Endodermal cell (in vitro differentiated cells): ENCODE measurements around the gene RHOV. TPM values are rescaled to one million over a fixed set of nuclear protein-coding genes. Genes with fewer than 3 reads are reported as not detected.

Experiments used
- DNase-seq: peaks from one replicate; pipeline ENCODE4 v3.0.0-alpha.2; 2017
- H3K27ac ChIP-seq: 2 replicates; pipeline ENCODE4 v1.5.1; 2013; ENCODE audit warnings: mild to moderate bottlenecking, low read depth, low read length, moderate library complexity
- H3K27me3 ChIP-seq: 2 replicates; pipeline ENCODE4 v1.6.1; 2013; ENCODE audit warnings: mild to moderate bottlenecking, low read length, moderate library complexity; ENCODE audit not compliant: insufficient read depth, control insufficient read depth, poor library complexity, severe bottlenecking
- H3K36me3 ChIP-seq: 2 replicates; pipeline ENCODE4 v1.7.0; 2013; ENCODE audit warnings: mild to moderate bottlenecking, low read length, moderate library complexity; ENCODE audit not compliant: control insufficient read depth, insufficient read depth
- H3K4me1 ChIP-seq: one replicate; pipeline ENCODE4 v1.7.0; 2013; ENCODE audit warnings: low read length; ENCODE audit not compliant: control insufficient read depth, insufficient read depth
- H3K4me3 ChIP-seq: 2 replicates; pipeline ENCODE4 v1.5.1; 2013; ENCODE audit warnings: mild to moderate bottlenecking, low read length, moderate library complexity
- H3K9ac ChIP-seq: 2 replicates; pipeline ENCODE4 v1.6.1; 2013; ENCODE audit warnings: mild to moderate bottlenecking, low read length, moderate library complexity; ENCODE audit not compliant: poor library complexity, severe bottlenecking; ENCODE audit errors: extremely low read depth
- H3K9me3 ChIP-seq: 2 replicates; pipeline ENCODE4 v1.6.1; 2013; ENCODE audit warnings: mild to moderate bottlenecking, low read length, moderate library complexity; ENCODE audit not compliant: control insufficient read depth
- H3K27ac Mint-ChIP-seq: 2 replicates; pipeline ENCODE4 v1.8.0; 2020; ENCODE audit warnings: mixed read lengths
- H3K27me3 Mint-ChIP-seq: 2 replicates; pipeline ENCODE4 v1.8.0; 2021; ENCODE audit warnings: mild to moderate bottlenecking, mixed read lengths; ENCODE audit not compliant: insufficient read depth
- H3K36me3 Mint-ChIP-seq: 2 replicates; pipeline ENCODE4 v1.8.0; 2020; ENCODE audit warnings: low read depth, mixed read lengths
- H3K4me1 Mint-ChIP-seq: 2 replicates; pipeline ENCODE4 v1.8.0; 2020; ENCODE audit warnings: mixed read lengths
- H3K4me3 Mint-ChIP-seq: 2 replicates; pipeline ENCODE4 v1.8.0; 2020; ENCODE audit warnings: mild to moderate bottlenecking, moderate library complexity, mixed read lengths
- H3K9me3 Mint-ChIP-seq: 2 replicates; pipeline ENCODE4 v1.8.0; 2020; ENCODE audit warnings: mild to moderate bottlenecking, mixed read lengths
- WGBS, 2 experiments: methylation state at CpG; one replicate each; pipeline versions ENCODE4 v1.1.5 to v1.1.7; 2013; ENCODE audit warnings: missing lambda C conversion rate in 2 of 2, mixed read lengths in 1 of 2; ENCODE audit not compliant: insufficient coverage in 1 of 2, insufficient read length in 1 of 2; 5-methylcytosine and 5-hydroxymethylcytosine counted together
- total RNA-seq, 2 donors: library from RNA; stranded (reverse); fragmentation: NEBNext Ultra II Directional in 1 of 2; extraction: Animal tissue kit (Norgen Biotek cat#: 25700) in 1 of 2; gene quantifications; 2 replicates in 1 of 2; 3 replicates in 1 of 2; pipeline ENCODE4 v1.2.1, GENCODE V29; 2021
- TF ChIP-seq, protein P1 (sequence below): fragments of 200-600 bp; sonication (generic); conservative IDR thresholded peaks from 2 replicates; pipeline ENCODE4 v1.5.0; 2021; ENCODE audit warnings: antibody characterized with exemption, mild to moderate bottlenecking

RHOV gene
- total RNA-seq, 2 donors from 2014 or later = 1.8 to 2.8 TPM

DNA sequence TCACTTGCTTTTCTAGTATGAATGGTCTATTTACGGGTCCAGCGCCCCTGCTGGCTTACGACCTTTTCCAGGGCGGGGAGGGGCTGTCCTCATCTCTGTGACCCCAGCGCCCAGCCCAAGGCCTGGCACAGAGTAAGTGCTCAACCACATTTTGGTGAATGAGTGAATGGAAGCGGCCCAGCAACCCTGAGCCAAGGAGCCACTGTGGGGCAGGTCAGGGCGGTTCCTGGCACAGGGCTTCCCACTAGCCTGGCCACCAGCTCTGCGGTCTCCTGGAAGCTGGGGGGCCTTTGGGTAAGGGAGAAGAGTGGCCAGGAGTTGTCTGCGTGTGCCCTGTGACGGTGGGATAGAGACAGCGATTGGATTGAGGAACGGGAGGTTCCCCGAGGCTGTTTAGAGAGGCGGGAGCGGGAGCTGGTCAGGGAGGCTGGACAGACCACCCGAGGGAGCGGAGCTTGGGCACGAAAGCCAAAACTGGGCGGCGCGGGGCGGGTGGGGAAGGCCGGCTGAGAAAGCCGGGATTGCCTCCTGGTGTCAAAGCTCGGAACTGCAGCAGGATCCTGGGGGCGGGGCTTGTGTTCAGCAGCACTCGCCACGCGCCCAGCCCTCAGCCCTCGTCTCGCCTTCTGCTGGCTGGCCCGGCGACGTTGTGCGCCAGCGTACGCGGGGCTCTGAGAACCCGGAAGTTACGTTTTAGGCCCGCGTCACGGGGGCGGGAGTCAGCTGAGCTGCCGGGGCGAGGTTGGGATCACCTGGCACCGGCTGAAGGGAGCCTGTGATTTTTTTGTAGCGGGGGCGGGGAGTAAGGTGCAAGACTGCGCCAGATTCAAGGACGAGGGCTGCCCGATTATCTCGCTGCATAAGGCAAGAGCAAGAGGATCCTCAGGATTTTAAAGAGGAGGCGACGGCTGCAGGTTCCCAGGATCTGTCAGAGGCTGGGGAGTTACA lies 20.0 kb upstream of the RHOV start, which contains the start of gene VPS18:
Gene VPS18 (plus strand): TSS at position 718 of the 948 bp plus-strand sequence. CDS start 319 bp downstream, outside the sequence.
- Histone ChIP-seq H3K9ac (peak within 1 kb of the TSS; percentile 95), H3K9me3 (no peaks in the 10 kb centered on the region), H3K4me1 (peaks cover 3% of the 10 kb centered on the region), H3K4me3 (peak within 1 kb of the TSS; percentile 97), H3K36me3 (peaks cover 32% of the 10 kb centered on the region), H3K27me3 (peaks cover 16% of the 10 kb centered on the region), H3K27ac (peak within 1 kb of the TSS; percentile 85)
- TF ChIP-seq, protein P1, sequence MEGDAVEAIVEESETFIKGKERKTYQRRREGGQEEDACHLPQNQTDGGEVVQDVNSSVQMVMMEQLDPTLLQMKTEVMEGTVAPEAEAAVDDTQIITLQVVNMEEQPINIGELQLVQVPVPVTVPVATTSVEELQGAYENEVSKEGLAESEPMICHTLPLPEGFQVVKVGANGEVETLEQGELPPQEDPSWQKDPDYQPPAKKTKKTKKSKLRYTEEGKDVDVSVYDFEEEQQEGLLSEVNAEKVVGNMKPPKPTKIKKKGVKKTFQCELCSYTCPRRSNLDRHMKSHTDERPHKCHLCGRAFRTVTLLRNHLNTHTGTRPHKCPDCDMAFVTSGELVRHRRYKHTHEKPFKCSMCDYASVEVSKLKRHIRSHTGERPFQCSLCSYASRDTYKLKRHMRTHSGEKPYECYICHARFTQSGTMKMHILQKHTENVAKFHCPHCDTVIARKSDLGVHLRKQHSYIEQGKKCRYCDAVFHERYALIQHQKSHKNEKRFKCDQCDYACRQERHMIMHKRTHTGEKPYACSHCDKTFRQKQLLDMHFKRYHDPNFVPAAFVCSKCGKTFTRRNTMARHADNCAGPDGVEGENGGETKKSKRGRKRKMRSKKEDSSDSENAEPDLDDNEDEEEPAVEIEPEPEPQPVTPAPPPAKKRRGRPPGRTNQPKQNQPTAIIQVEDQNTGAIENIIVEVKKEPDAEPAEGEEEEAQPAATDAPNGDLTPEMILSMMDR = peak; percentile 88
- Mint-ChIP-seq H3K27me3 (peaks cover 19% of the 10 kb centered on the region), H3K4me1 (peaks cover 4% of the 10 kb centered on the region), H3K4me3 (peak within 1 kb of the TSS; percentile 96), H3K36me3 (peaks cover 34% of the 10 kb centered on the region), H3K27ac (peak within 1 kb of the TSS; percentile 99), H3K9me3 (peaks cover 3% of the 10 kb centered on the region)
- WGBS, 2 experiments = 5 to 10% methylated on average over 46 to 55 of the region's 55 CpGs
- peak; percentile 100 for DNase-seq

DNA sequence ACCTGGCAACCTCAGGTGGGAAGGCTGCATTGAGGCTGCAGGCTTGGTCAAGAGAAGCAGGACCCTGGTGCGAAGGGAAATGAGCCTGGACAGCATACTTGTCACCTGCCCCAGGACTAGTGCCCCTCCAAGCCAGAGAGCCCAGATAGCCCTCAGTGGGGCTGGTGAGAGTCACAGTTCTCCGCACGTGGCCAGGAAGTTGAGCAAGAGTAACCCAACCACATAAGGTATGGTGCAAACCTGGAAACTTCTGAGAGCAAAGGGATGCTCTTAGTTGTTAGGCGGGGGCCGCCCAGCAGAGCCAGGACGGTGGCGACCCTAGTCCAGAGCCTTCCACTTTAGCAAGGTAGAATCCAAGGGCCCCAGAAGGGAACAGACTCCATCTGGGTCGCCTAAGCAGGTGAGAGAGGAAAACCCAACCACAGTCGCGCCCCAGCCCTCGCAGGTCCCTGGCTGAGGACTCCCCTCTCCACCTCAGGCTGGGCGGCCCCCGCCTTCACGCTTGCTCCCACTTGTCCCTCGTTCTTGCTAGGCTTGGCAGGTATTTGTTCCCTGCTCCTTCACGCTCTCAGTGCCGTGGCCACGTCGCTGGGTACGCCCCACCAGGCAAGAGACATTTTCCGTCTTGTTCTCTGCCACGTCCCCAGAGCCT lies 19.1 kb upstream of the RHOV start:
- Mint-ChIP-seq H3K36me3 (peaks cover 27% of the 10 kb centered on the region), H3K9me3 (peaks cover 3% of the 10 kb centered on the region), H3K27ac (no peak overlapping the region), H3K27me3 (peaks cover 19% of the 10 kb centered on the region), H3K4me1 (peaks cover 4% of the 10 kb centered on the region), H3K4me3 (peak overlapping the region; percentile 96)
- H3K4me3 ChIP-seq = no peak overlapping the region
- no peaks in the 10 kb centered on the region for H3K9me3 ChIP-seq
- H3K4me1 ChIP-seq = peaks cover 3% of the 10 kb centered on the region
- TF ChIP-seq, protein P1 = no peak
- H3K27ac ChIP-seq = no peak overlapping the region
- WGBS, 2 experiments = 90 to 98% methylated on average over 10 to 22 of the region's 22 CpGs
- DNase-seq = peak; percentile 57
- no peak overlapping the region for H3K9ac ChIP-seq
- H3K27me3 ChIP-seq = peaks cover 16% of the 10 kb centered on the region
- peaks cover 23% of the 10 kb centered on the region for H3K36me3 ChIP-seq

DNA sequence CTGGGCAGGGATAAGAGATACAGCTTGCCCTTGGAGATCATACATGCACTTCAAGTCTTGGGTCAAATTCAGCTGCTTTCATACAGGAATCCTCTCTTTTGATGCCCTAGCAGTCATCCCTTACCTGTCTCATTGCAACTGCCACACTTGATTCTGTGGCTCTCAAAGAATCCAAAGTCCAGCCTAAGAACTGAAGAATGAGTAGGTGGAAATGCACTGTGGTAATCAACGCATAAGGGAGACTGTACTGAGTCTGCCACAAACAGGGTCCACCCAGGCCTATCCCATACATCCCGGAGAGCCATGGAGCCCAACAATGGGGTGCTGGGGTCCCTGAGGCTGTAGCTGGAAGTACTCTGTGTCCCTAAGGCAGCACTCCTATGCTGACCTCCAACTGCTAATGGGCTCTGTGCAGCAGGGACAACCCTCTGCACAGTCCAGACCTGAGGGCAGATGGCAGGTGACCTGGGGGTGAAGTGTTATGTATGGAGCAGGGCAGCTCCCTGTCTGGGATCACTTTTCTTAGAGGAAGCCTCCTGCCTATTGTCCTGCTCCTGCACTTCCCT lies 18.5 kb upstream of the RHOV start:
- 98 to 100% methylated on average over 1 to 2 of the region's 2 CpGs for WGBS, 2 experiments
- no peak overlapping the region for H3K27ac ChIP-seq
- Mint-ChIP-seq H3K4me3 (no peak overlapping the region), H3K36me3 (peaks cover 22% of the 10 kb centered on the region), H3K27me3 (peaks cover 19% of the 10 kb centered on the region), H3K9me3 (peaks cover 3% of the 10 kb centered on the region), H3K27ac (no peak overlapping the region), H3K4me1 (peaks cover 4% of the 10 kb centered on the region)
- H3K27me3 ChIP-seq = peaks cover 16% of the 10 kb centered on the region
- TF ChIP-seq, protein P1 = no peak
- peak; percentile 21 for DNase-seq
- peaks cover 19% of the 10 kb centered on the region for H3K36me3 ChIP-seq
- no peak overlapping the region for H3K9ac ChIP-seq
- H3K4me3 ChIP-seq = no peak overlapping the region
- H3K4me1 ChIP-seq = peaks cover 3% of the 10 kb centered on the region
- no peaks in the 10 kb centered on the region for H3K9me3 ChIP-seq
